Ureter (tissue), 1 donor: Measurements from ENCODE around the gene SMARCC2. TPM values are rescaled to one million over a fixed set of nuclear protein-coding genes. Genes with fewer than 3 reads are reported as not detected.

Experiments used
- DNase-seq: peaks from one replicate; pipeline ENCODE4 v3.0.0-alpha.2; 2020; ENCODE audit warnings: low spot score
- total RNA-seq: library from RNA; stranded (reverse); gene quantifications from one replicate; pipeline ENCODE4 v1.2.4, GENCODE V29; 2023
- donor health status: DM: yes; HTN: yes; CAD: no.

The SMARCC2 gene
- 142 TPM for total RNA-seq

DNA sequence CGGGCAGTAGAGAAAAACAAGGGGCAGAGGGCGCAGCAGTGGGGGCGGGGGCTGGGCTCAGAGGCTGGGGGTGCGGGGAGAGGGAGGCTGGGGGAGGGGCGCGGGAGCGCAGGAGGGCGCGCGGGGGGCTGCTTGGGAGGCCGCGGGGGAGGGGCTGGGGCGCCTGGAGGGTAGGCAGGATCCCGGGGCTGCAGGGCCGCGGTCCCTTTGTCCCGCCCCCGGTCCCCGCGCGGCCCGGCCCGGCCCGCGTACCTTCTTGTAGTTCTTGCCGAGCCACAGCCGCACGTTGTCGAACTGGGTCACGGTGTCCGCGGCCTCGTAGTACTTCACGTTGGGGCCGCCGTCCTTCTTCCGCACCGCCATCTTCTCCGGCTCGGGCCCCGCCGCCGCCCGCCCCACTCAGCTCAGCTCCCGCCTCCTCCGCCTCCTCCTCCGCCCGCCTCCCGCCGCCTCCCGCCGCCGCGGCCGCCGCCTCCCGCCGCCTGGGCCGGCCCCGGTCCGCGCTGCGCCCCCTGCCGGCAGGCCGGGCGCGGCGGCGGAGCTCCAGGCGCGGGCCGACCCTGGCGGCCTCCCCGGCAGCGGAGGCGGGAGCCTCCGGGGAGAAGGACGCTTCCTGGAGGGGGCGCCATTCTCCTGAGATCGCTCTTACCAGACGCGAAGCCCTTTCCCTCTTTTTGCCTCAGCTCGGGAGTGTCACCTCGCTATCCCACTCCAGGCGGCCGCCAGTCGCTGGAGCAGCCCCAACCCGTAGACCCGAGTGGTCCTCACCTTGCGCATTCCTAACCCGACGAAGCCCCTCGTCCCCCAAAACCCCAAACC lies at the start of gene SMARCC2:
TSS of gene SMARCC2 (minus strand) at position 385 of the 819 bp plus-strand sequence. CDS start at position 363, 22 bp downstream.
- DNase-seq: peak; percentile 90

DNA sequence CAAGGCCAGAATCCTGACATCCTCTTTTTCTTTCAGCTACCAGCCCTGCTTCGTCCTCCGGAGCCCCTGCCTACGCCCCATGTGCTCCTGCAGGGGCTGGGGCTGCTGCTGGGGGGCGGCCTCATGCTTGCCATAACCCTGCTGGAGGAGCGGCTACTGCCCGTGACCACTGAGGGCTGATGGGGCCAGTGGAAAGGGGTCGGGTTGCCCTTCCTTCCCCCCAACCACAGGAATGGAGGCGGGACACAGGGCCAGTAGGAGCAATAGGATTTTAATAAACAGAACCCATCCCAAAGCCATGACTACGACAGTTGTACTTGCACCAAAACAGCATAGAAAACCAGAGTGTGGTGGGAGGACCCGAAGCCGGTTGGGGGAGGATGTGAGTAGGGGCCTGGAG lies 48.3 kb upstream of the SMARCC2 start:
- DNase-seq: no peak

DNA sequence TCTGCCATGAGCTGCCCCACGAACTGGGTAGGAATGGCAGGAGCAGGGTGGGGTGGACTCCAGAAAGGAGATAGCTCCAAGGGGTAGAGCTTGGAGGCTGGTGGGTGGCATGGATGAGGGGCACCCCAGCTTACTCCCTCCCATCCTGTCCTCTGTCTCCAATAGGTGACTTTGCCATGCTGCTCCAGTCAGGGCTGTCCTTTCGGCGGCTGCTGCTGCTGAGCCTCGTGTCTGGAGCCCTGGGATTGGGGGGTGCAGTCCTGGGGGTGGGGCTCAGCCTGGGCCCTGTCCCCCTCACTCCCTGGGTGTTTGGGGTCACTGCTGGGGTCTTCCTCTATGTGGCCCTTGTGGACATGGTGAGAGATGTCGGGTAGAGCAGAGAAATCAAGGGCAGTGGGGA lies 47.7 kb upstream of the SMARCC2 start:
- no peak for DNase-seq

DNA sequence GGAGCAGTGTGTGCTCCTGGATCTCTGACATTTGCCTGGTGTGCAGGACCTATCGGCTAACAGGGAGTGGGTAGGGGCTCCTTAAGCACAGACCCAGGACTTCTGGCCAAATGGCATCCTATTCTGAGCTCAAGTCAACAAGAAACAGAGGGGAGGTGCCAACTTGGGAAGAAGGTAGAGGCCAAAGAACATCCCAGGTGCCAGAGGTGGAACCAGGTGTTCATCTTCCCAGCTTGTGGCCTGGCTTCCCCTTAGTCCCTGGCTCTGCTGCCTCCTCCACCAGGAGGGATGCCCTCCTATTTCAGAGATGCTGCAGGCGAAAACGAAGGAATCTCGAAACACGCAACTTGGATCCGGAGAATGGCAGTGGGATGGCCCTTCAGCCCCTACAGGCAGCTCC lies 46.8 kb upstream of the SMARCC2 start:
- no peak for DNase-seq

DNA sequence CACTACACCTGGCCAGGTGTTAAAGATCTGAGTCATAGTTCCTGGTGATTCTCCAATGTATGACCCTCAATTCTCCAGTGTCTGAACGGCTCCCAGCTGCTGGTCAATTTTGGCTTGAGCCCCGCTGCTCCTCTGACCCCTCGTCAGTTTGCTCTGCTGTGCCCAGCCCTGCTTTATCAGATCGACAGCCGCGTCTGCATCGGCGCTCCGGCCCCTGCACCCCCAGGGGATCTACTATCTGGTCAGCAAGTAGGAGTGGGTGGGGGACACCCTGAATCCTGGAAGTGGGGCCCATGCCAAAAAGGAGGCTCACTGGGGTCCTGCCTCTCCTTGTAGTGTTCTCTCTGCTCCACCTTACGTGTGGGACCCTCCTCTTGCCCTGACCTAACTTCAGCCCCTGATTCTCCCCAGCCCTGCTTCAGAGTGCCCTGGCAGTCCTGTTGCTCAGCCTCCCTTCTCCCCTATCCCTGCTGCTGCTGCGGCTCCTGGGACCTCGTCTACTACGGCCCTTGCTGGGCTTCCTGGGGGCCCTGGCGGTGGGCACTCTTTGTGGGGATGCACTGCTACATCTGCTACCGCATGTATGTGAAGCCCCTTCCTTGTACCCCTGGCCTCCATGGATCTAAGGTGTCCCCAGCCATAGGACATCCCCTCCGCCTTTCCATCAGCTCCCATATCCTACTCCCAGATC lies 45.6 kb upstream of the SMARCC2 start:
- no peak for DNase-seq

DNA sequence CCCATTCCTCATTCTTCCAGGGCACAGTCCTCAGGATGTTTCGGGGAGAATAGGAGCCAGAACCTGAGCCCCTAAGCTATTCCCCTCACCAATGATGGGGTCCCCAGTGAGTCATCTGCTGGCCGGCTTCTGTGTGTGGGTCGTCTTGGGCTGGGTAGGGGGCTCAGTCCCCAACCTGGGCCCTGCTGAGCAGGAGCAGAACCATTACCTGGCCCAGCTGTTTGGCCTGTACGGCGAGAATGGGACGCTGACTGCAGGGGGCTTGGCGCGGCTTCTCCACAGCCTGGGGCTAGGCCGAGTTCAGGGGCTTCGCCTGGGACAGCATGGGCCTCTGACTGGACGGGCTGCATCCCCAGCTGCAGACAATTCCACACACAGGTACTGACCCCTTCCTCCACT lies 41.9 kb upstream of the SMARCC2 start:
- no peak for DNase-seq

DNA sequence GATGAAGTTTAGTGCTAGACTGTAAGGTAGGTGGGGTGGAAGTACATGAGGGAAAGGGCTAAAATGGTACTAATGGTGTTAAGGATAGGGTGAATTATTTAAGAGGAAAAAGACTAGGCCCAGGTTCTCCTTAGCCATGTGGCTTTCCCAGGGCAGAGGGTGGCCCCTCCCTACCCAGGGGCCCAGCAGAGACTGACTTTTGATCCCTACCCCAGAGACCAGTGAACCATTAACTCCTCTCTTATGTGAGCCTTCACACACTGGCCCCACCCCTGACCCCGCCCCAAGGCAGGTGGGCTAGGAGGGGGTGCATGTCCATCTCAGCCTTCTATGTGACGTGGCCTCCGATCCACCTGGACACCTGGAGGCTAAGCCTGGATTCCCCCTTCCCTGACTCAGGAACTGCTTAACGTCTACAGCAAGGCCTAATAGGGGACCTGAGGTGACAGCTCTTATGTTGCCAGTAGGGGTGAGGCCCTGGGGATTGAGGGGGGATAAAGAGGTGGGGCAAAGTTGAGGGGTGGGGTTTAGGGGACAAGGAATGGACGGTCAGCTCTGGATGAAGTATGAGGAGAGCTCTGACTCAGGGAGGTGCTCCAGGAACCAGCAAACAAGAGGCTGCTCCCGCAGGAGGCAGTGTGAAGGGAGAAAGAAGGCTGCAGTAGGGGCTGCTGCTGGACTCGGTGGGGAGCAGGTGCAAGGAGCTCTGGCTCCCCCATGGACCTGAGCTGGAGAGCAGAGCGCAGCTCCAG lies 41.3 kb upstream of the SMARCC2 start:
- no peak for DNase-seq

DNA sequence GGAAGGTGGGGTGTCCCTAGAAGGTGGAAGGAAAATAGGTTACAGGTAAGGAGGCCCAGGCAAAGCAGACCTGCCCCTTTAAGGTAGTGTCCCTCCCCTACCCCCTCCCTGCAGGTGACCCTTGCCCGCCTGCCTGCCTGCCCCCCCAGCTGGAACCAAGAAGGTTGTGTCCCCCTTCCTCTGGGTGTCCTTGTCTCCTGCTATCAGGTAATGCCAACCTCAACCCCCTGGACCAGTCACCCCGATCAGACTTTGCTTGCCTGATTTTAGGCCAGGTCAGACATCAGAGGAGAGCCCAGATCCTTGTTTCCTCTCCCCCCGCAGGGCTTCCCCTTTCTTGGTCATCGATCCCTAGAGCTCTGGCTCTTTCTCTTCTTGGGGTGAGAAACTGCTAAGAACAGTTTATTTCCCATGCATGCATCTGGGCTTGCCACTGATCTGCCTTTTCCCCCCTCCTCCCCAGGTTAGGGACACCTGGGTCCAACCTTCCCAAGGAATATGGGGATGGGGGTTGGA lies 40.7 kb upstream of the SMARCC2 start, which contains the start of gene SLC39A5:
TSS of gene SLC39A5 (plus strand) at position 136 of the 516 bp plus-strand sequence. CDS start 1,224 bp downstream, outside the sequence.
- DNase-seq: no peak

DNA sequence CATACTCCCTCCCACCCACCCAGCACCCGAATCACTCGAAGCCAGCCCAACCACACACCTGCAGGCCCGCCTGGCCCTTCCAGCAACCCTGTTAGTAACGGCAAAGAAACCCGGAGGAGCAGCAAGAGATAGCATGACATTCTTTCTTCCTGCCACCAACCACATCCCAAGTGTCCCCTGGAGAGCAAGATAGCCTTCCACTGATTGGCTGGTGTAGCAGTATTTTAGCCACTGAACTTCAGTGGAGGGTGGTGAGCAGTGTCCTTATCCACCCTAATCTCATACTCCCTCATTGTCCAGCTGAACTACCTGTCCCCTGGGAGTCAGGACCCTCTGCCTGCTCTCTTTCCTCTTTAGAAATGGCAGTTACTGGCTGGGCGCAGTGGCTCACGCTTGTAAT lies 39.8 kb upstream of the SMARCC2 start:
- DNase-seq: no peak

DNA sequence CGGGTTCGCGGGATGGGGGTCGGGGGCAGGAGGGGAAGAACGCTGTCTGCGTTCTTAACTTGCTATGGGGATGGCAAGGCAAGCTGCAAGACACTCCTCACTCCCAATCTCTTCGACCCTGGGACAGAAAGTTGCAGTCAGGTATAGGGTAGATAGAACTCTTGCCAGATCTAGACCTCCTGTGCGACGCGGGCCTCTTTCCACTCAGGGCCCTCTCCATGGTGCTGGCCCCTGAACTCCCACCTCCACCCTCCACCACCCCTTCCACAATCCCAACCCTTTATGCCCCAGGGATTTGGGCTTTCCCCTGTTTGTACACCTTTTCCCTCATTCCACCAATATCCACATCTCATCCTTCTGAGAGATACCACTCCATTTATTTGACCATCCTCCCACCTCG lies 35.7 kb upstream of the SMARCC2 start:
- no peak for DNase-seq

DNA sequence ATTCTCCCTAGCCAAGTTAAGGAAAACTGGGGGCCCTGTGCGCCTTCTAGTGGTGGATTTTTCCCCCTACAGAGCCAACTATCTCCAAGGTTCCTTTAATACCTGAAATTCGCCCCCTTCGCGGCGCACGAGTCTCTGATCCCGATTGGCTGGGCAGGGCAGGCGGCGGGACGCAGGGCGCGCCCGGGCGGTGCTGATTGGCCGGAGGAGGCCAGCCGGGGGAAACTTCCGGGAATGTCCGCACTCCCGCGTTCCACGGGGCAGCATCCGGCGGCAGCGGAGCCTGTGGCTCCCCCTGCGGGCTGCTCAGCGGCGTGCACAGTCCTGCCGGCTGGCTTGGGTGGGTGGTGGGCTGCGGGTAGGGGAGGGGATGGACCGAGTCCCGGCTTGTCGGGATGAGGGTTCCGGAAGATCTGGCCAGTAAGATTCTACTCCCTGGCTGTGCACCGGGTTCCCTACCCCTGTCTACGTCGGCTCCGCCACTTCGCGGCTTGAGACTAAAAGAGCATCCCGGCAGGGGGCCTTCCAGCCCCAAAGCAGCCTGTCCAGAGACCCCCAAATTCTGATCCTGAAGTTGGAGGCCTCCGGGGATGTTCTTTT lies 34.9 kb upstream of the SMARCC2 start, which contains the start of gene NABP2:
TSS of gene NABP2 (plus strand) at position 241 of the 600 bp plus-strand sequence. CDS start 515 bp downstream, outside the sequence.
- peak; percentile 98 for DNase-seq

DNA sequence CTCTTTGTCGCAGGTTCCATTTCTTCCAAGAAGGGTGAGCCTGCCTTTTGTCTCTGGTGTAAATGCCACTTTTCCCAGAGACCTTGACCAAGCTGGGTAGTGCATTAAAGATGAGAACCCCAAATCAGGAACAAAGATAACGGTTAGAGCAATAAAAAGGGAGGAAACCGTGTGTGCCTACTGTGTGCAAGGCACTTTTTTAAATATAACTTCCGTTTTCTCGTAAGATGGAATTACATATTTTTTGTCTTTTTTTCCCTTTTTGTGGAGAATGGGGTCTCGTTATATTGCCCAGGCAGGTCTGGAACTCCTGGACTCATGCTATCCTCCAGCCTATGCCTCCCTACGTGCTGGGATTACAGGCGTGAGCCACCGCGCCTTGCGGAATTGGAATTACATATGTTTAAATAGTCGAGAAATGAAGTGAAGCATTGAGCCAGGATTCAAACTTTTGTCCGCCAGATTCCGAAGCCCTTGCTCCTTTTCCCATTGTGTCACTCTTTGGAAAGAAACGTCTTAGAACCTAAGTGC lies 34.4 kb upstream of the SMARCC2 start:
- no peak for DNase-seq

DNA sequence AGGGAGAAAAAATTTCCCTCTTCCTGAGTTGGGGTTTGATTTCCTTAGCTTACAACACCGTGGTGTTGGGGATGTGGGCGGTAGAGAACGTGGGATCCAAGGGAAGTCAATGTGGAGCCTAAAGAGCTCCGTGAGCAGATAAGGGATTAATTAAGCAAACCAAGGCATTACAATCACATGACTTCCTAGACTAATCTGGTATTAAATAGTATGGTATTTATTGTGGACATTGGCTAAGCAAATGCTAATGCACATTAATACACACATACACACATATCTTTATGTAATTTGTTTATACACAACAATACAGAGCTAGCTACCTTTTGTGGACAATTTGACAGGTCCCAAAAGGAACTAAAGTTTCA lies 33.2 kb upstream of the SMARCC2 start:
- no peak for DNase-seq

DNA sequence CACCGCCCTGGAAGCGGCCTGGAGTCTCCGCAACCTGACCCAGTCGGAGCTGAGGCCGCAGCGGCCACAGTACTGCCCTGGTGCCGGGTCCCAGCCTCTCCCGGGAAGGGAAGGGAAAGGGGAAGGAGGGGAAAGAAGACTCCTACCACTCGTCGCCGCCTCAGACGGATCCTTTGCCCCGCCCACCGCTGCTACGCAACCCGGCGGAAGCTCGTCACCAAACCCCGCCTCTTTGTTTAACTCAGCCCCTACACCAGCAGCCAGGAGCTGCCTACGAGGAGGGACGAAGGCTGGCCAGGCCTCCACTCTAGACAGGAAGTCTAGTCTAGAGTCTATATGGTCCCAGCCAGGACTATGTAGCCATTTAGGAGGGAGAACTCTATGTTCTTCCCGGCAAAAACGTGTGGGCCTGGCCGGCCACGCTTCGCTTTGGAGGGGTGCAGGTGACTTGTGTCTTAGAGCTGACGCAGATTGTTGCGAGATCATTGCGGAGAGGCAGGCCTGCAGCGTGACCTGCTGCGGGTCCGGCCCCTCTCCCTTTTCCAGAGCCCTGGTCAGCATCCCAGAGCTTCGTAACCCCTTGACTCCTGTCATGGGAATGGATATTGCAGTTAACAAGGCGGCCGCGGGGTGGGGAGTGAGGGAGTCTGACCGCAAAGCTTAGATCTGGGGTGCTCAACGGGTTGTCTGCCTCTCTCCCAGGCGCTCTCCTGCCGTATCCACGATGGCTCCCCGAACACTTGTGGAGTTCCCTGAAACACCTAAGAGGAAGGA lies 32.7 kb upstream of the SMARCC2 start, which contains the start of gene RNF41:
TSS of gene RNF41 (minus strand) at position 166 of the 774 bp plus-strand sequence. CDS start 7,875 bp downstream, outside the sequence.
- DNase-seq: peak; percentile 98

DNA sequence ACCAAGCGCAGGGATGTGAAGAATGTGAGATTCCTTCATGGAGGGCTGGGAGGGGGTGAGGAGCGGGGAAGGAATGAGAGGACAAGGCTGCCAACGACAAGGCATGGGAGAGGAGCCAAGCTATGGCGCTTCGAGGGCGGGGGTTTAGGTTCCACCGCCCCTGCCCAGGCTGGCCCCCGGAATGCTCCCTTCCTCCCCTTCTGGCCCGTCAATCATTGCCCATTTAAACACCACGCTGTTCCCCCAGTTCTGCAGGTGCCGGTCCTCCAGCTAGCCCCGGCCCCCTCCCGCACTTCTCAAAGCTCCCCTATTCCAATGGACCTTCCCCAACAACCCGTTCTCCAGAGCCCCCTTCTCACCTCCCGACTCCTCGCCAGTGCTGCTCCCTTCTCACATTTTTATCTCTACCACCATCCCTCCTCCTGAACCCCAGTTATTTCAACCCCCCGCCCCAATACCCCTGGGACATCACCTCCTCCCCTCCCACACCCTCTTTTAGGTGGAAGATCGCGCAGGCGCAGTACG lies 32.0 kb upstream of the SMARCC2 start:
- DNase-seq: peak; percentile 81

DNA sequence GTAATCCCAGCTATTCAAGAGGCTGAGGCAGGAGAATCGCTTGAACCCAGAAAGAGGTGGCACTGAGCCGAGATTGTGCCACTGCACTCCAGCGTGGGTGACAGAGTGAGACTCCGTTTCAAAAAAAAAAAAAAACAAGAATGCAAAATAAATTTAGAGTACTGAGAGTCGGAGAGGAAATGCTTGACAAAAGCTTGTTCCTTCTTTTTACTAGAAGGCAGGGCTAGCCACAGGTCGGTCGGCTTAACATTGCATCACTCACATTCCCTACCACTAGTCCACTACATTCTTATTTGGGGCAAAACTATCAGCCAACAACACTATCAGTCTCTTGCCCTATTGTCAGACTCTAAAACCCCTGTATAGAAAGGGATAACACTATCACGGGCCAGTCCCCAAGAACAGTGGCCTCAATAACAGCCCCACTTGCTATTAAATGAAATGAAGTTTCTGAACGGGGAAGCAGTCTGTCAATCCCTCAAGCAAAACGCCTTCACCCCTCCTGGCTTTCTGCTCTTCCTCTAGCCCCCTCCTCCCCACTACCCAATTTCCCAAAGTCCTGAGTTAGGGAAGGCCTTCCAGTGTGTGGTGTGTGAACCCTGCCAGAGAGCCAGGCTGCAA lies 31.4 kb upstream of the SMARCC2 start:
- DNase-seq: no peak

DNA sequence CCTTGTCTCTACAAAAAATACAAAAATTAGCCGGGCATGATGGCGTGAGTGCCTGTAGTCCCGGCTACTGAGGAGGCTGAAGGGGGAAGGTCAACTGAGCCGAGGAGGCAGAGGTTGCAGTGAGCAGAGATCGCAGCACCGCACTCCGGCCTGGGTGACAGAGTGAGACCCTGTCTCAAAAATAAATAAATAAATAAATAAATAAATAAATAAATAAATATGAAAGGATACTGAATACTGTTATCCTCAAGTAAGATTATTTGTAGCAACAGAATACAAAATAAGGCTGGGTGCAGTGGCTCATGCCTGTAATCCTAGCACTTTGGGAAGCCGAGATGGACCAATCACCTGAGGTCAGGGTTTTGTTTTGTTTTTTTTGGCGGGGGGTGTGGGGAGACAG lies 30.6 kb upstream of the SMARCC2 start:
- DNase-seq: no peak

DNA sequence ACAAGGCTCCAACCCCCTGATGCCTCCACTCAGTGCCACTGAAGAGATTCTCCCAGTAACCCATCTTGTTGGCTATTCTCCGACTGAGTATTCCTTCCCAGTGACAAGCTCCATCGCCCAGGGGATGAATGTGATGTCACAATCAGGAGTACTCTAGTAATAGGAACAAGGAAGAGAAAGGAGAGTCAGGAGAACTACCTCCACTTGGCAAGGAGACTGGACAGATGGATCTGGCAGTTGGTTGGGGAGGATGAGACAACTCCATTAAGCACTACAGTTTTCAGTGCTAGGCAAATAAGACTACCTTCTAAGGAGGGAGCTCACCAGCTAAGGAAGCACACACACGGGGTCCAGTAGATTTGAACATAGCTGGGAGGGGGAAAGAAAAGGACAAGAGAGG lies 27.2 kb upstream of the SMARCC2 start:
- DNase-seq: no peak

DNA sequence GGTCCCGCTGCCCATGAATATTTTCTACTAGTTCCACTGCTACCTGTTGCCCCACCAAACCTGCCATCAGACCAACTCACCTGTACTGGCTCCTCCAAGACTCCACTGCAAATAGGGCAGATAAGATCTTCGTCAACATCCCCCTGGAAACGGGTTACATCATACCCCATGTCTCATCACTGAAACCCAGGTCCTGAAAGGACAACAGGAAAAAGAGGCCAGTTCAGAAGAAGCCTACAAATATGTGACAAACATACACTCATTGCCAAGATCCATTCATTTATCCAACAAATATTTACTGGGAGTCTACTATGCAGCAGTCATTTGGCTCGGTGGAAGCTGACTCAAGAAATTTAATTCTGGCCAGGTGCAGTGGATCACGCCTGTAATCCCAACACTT lies 24.6 kb upstream of the SMARCC2 start:
- no peak for DNase-seq

DNA sequence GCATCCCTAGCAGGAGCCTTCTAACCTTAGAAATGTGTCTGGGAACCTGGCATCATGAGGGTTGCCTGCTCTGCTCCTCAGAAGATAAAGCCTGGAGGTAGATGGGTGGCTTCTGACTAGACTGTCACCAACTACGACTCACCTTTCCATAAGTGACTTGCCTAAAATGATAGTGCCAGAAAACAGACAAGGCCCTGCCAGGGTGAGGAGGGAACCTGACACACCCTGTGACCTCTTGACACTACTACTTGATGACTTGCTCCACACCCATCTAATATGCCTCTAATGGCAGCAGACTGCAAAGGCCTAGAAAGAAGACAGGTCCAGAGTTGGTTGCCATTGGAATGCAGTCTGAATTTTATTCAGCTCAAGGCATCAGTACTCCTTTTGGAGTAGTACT lies 23.1 kb upstream of the SMARCC2 start:
- no peak for DNase-seq
